GM12878 (cell line): Measurements from ENCODE around the gene CPD. TPM values are rescaled to one million over a fixed set of nuclear protein-coding genes. Genes with fewer than 3 reads are reported as not detected.

Source experiments
- ATAC-seq: fragments of 200-7000 bp; cut with Tn5 transposase; 3 replicates; pipeline ENCODE4 v1.9.1; 2020; ENCODE audit warnings: mild to moderate bottlenecking, moderate library complexity
- BruUV-seq: library from RNA; stranded (reverse); fragments of 400-500 nt; replicated peaks from 2 replicates; lab custom pipeline; 2021; lab: Mats Ljungman, UMichigan
- CTCF ChIA-PET: fragments of 300-600 bp; sonication (Branson Sonifier 250); formaldehyde crosslinking; extraction: SDS; loops from one replicate; lab custom pipeline; 2021; ENCODE audit warnings: inconsistent platforms; lab: Yijun Ruan, JAX
- POLR2A ChIA-PET: fragments of 350-600 bp; formaldehyde crosslinking; extraction: SDS; loops from one replicate; lab custom pipeline; 2021; ENCODE audit warnings: inconsistent platforms; lab: Charles Lee
- RAD21 ChIA-PET: fragments of 300-600 bp; sonication (Branson Sonifier 250); formaldehyde crosslinking; loops from one replicate; lab custom pipeline; 2023; ENCODE audit warnings: antibody characterized with exemption; ENCODE audit not compliant: unreplicated experiment; lab: Charles Lee
- SMC1A ChIA-PET: fragments of 300-600 bp; sonication (Branson Sonifier 250); formaldehyde crosslinking; loops from one replicate; lab custom pipeline; 2023; ENCODE audit not compliant: unreplicated experiment, uncharacterized antibody; lab: Charles Lee
- DNase-seq: peaks from one replicate; pipeline ENCODE4 v3.0.0-alpha.2; 2011; ENCODE audit warnings: low read depth, low spot score
- FAIRE-seq: peaks from 3 replicates; lab custom pipeline; 2011; peaks lifted over from hg19 to GRCh38; lab: Jason Lieb, UNC
- H2AFZ ChIP-seq: 2 replicates; pipeline ENCODE4 v1.6.0; 2011; ENCODE audit warnings: low read depth, low read length, control low read depth; ENCODE audit not compliant: control insufficient read depth
- H3K27ac ChIP-seq: 2 replicates; pipeline ENCODE4 v1.5.1; 2011; ENCODE audit warnings: control low read depth; ENCODE audit not compliant: control insufficient read depth, insufficient read depth
- H3K27me3 ChIP-seq, 2 experiments: replicated peaks in 1 of 2; 2 replicates each; pipeline versions ENCODE4 v1.6.0 to v1.6.1; 2011; ENCODE audit warnings: low read length in 1 of 2; ENCODE audit not compliant: control insufficient read depth in 2 of 2, insufficient read depth in 2 of 2
- H3K36me3 ChIP-seq, 2 experiments: 2 replicates each; pipeline ENCODE4 v1.5.1; 2011; ENCODE audit warnings: low read length in 1 of 2; ENCODE audit not compliant: control insufficient read depth in 2 of 2, insufficient read depth in 2 of 2
- H3K4me1 ChIP-seq: 2 replicates; pipeline ENCODE4 v1.6.1; 2011; ENCODE audit warnings: mild to moderate bottlenecking, low read length, moderate library complexity, mixed read lengths; ENCODE audit not compliant: control insufficient read depth, insufficient read depth
- H3K4me2 ChIP-seq: 2 replicates; pipeline ENCODE4 v1.6.0; 2011; ENCODE audit warnings: control low read depth; ENCODE audit not compliant: control insufficient read depth, insufficient read depth
- H3K4me3 ChIP-seq: fragments of 200-600 bp; sonication (generic); 2 replicates; pipeline ENCODE4 v1.5.1; 2016
- H3K79me2 ChIP-seq: 2 replicates; pipeline ENCODE4 v1.6.0; 2011; ENCODE audit warnings: low read length; ENCODE audit not compliant: control insufficient read depth, insufficient read depth
- H3K9ac ChIP-seq: 2 replicates; pipeline ENCODE4 v1.8.0; 2011; ENCODE audit warnings: low read length, control low read depth, mixed read lengths; ENCODE audit not compliant: control insufficient read depth, insufficient read depth
- H3K9me3 ChIP-seq: replicated peaks from 3 replicates; pipeline ENCODE4 v1.5.1; 2011; ENCODE audit warnings: mild to moderate bottlenecking, low read length; ENCODE audit not compliant: control insufficient read depth, insufficient read depth
- H4K20me1 ChIP-seq: 2 replicates; pipeline ENCODE4 v1.6.0; 2011; ENCODE audit not compliant: control insufficient read depth, insufficient read depth
- ATF2 ChIP-seq: IDR thresholded peaks from 2 replicates; pipeline ENCODE4 v1.6.1; 2012; ENCODE audit warnings: low read length, inconsistent platforms
- CHD2 ChIP-seq: IDR thresholded peaks from 2 replicates; pipeline ENCODE4 v1.6.1; 2011; ENCODE audit warnings: low read depth, low read length, improper control_type of control experiment, borderline replicate concordance
- IKZF1 ChIP-seq: fragments of 450-650 bp; conservative IDR thresholded peaks from 2 replicates; pipeline ENCODE4 v1.6.1; 2017; ENCODE audit warnings: antibody characterized with exemption, mild to moderate bottlenecking
- KDM1A ChIP-seq: fragments of 200-600 bp; sonication (generic); IDR thresholded peaks from 2 replicates; pipeline ENCODE4 v1.6.1; 2016; ENCODE audit warnings: borderline replicate concordance
- MLLT1 ChIP-seq: fragments of 450-650 bp; IDR thresholded peaks from 2 replicates; pipeline ENCODE4 v1.6.1; 2016; ENCODE audit warnings: mild to moderate bottlenecking
- NFYB ChIP-seq: IDR thresholded peaks from 2 replicates; pipeline ENCODE4 v1.6.1; 2011; ENCODE audit warnings: low read depth, mild to moderate bottlenecking, low read length, improper control_type of control experiment, moderate library complexity; ENCODE audit not compliant: insufficient read depth
- NR2F1 ChIP-seq: fragments of 450-650 bp; conservative IDR thresholded peaks from 2 replicates; pipeline ENCODE4 v1.6.1; 2017; ENCODE audit warnings: mild to moderate bottlenecking
- PAX8 ChIP-seq: fragments of 450-650 bp; IDR thresholded peaks from 2 replicates; pipeline ENCODE4 v1.6.1; 2017; ENCODE audit warnings: mild to moderate bottlenecking, moderate library complexity
- RAD51 ChIP-seq: fragments of 450-650 bp; IDR thresholded peaks from 2 replicates; pipeline ENCODE4 v1.6.1; 2016; ENCODE audit warnings: moderate library complexity, mild to moderate bottlenecking, inconsistent platforms
- RELB ChIP-seq: fragments of 450-650 bp; IDR thresholded peaks from 2 replicates; pipeline ENCODE4 v1.6.1; 2017; ENCODE audit warnings: low read depth, mild to moderate bottlenecking, moderate library complexity
- RFX5 ChIP-seq: IDR thresholded peaks from 2 replicates; pipeline ENCODE4 v1.6.1; 2011; ENCODE audit warnings: low read depth, low read length, improper control_type of control experiment
- RUNX3 ChIP-seq: IDR thresholded peaks from 2 replicates; pipeline ENCODE4 v1.6.1; 2012; ENCODE audit warnings: low read length, inconsistent platforms
- SKIL ChIP-seq: fragments of 450-650 bp; IDR thresholded peaks from 2 replicates; pipeline ENCODE4 v1.6.1; 2017; ENCODE audit warnings: mild to moderate bottlenecking, low read depth, inconsistent platforms; ENCODE audit not compliant: poor library complexity, severe bottlenecking
- TCF12 ChIP-seq: IDR thresholded peaks from 2 replicates; pipeline ENCODE4 v1.6.1; 2011; ENCODE audit warnings: low read depth, mild to moderate bottlenecking, low read length
- YBX1 ChIP-seq: fragments of 450-650 bp; IDR thresholded peaks from 2 replicates; pipeline ENCODE4 v1.6.1; 2016; ENCODE audit warnings: antibody characterized with exemption
- ZBED1 ChIP-seq: IDR thresholded peaks from 2 replicates; pipeline ENCODE4 v1.6.1; 2016; ENCODE audit warnings: borderline replicate concordance
- ZSCAN29 ChIP-seq: fragments of 450-650 bp; IDR thresholded peaks from 2 replicates; pipeline ENCODE4 v1.6.1; 2017; ENCODE audit warnings: mild to moderate bottlenecking, moderate library complexity
- WGBS: methylation state at CpG from one replicate; pipeline ENCODE4 v1.1.6; 2016; ENCODE audit warnings: low lambda C conversion rate; ENCODE audit not compliant: insufficient replicate concordance, insufficient coverage; ENCODE audit errors: missing lambda C conversion rate; 5-methylcytosine and 5-hydroxymethylcytosine counted together
- in situ Hi-C: fragments of 300-500 bp; cut with MboI; formaldehyde crosslinking; loops from 9 replicates; pipeline ENCODE4 v1.14.3; 2018; ENCODE audit warnings: mixed read lengths
- intact Hi-C: fragments of 100-400 bp; cut with micrococcal nuclease; formaldehyde crosslinking; loops from one replicate; pipeline ENCODE4 v1.14.2; 2022; ENCODE audit not compliant: unreplicated experiment
- polyA plus RNA-seq, 11 experiments: library from polyadenylated mRNA; depleted of rRNA in 4 of 11; unstranded in 6 of 11; stranded (reverse) in 5 of 11; fragments of >200 nt; fragmentation: Nextera tagmentation in 4 of 11; fragmentation: Illumina TruSeq in 1 of 11; extraction: Ambion mirVana in 4 of 11; extraction: Trizol in 1 of 11; gene quantifications; 1 replicate in 1 of 11; 2 replicates in 10 of 11; pipeline versions ENCODE4 v1.2.1 to v1.2.3, GENCODE V29; 2011 to 2016; ENCODE audit warnings: inconsistent platforms in 2 of 11, missing spikeins in 2 of 11, low read depth in 1 of 11
- total RNA-seq, 4 experiments: library from RNA; depleted of rRNA in 3 of 4; stranded (reverse); fragments of >200 nt in 3 of 4; fragmentation: Illumina TruSeq in 1 of 4; extraction: Trizol in 1 of 4; gene quantifications; 2 replicates each; pipeline versions ENCODE4 v1.2.1 to v1.2.3, GENCODE V29; 2013 to 2021

CPD gene
- total and polyA plus RNA-seq, 10 of the 15 experiments (the other 5 are each of a cell fraction or from before 2014, with no cell fraction given), result 3.5 to 24.2 (median 15.7) TPM

GRCh38 chr17:30333503-30334360 is 45.0 kb upstream of the CPD start, which contains the start of gene TMIGD1:
Gene TMIGD1, minus strand, starts transcription at chr17:30334057. Its CDS starts 1,924 bp downstream, at chr17:30332133.
- no peak within 1 kb of the TSS for H2AFZ ChIP-seq
- ChIA-PET RAD21 (interaction anchor here (0.8 to 9.6 kb wide), 10 partner anchors 42 to 526 kb away, joined by 3 to 183 read pairs (median 4); partner anchors contain the start of genes BLMH and SLC6A4), SMC1A (interaction anchor here (0.6 to 8.6 kb wide), 24 partner anchors 19 to 235 kb away, joined by 3 to 125 read pairs (median 4); partner anchors contain the start of gene BLMH), POLR2A (interaction anchor here (0.6 to 2.0 kb wide), 2 partner anchors 42 to 627 kb away, joined by 3 to 6 read pairs; partner anchors contain the start of gene BLMH), CTCF (interaction anchor here (0.6 to 12.3 kb wide), 16 partner anchors 7 to 236 kb away, joined by 3 to 345 read pairs (median 12); partner anchors contain the start of genes BLMH, NSRP1 and SLC6A4)
- no peak within 1 kb of the TSS for H3K9ac ChIP-seq
- FAIRE-seq, result no peak
- H3K27me3 ChIP-seq, result no peaks in the 10 kb centered on the region
- H3K4me2 ChIP-seq, result peak within 1 kb of the TSS; percentile 22; the same call in 1 of the 2 replicates
- no peak within 1 kb of the TSS for H3K27ac ChIP-seq
- WGBS, result 73% methylated on average over 9 of the region's 9 CpGs
- no peaks in the 10 kb centered on the region for H4K20me1 ChIP-seq
- no peaks in the 10 kb centered on the region for H3K9me3 ChIP-seq
- H3K36me3 ChIP-seq, result no peaks in the 10 kb centered on the region
- no TSS peak for BruUV-seq
- ATAC-seq, result no peak
- in situ Hi-C loops, result no loop called here
- H3K4me1 ChIP-seq, result peaks cover 12% of the 10 kb centered on the region
- no peaks in the 10 kb centered on the region for H3K79me2 ChIP-seq
- DNase-seq, result no peak
- intact Hi-C loops, result loop anchor here (10.0 kb wide), 1 partner anchor 99 kb away; the partner anchor contains the start of gene SLC6A4
- H3K4me3 ChIP-seq, result no peak within 1 kb of the TSS
- TF ChIP-seq KDM1A (no peak), IKZF1 (no peak), RFX5 (no peak), YBX1 (no peak), RAD51 (no peak), RUNX3 (no peak), TCF12 (no peak), SKIL (no peak), ZSCAN29 (no peak), CHD2 (no peak), ZBED1 (no peak), MLLT1 (no peak), NR2F1 (no peak), ATF2 (no peak), RELB (no peak), PAX8 (no peak), NFYB (no peak)
